HepG2 (cell line): ENCODE measurements around the gene ADAT3. TPM values are rescaled to one million over a fixed set of nuclear protein-coding genes. Genes with fewer than 3 reads are reported as not detected.

Experiments
- CENPT ChIP-seq: sonication (generic); formaldehyde crosslinking; IDR thresholded peaks from 2 replicates; pipeline ENCODE4 v1.8.0; 2022; ENCODE audit warnings: low read depth, mild to moderate bottlenecking, moderate library complexity, missing genetic modification reagents
- GPN1 ChIP-seq: sonication (generic); formaldehyde crosslinking; IDR thresholded peaks from 2 replicates; pipeline ENCODE4 v1.5.1; 2020; ENCODE audit warnings: missing genetic modification reagents, borderline replicate concordance
- KAT7 ChIP-seq: IDR thresholded peaks from 2 replicates; pipeline ENCODE4 v1.6.1; 2018; ENCODE audit warnings: borderline replicate concordance, missing compliant biosample characterization
- MED8 ChIP-seq: sonication (generic); formaldehyde crosslinking; IDR thresholded peaks from 2 replicates; pipeline ENCODE4 v1.8.1; 2023; ENCODE audit warnings: mild to moderate bottlenecking, missing genetic modification reagents; ENCODE audit not compliant: insufficient replicate concordance
- MTERF4 ChIP-seq: sonication (generic); formaldehyde crosslinking; IDR thresholded peaks from 2 replicates; pipeline ENCODE4 v1.8.0; 2023; ENCODE audit warnings: mild to moderate bottlenecking, missing genetic modification reagents
- NONO ChIP-seq, 2 experiments: fragments of 450-650 bp in 1 of 2; sonication (generic) in 1 of 2; formaldehyde crosslinking in 1 of 2; IDR thresholded peaks in 1 of 2; conservative IDR thresholded peaks in 1 of 2; 2 replicates each; pipeline versions ENCODE4 v1.6.1 to v1.8.0; 2017 to 2022; ENCODE audit warnings: mild to moderate bottlenecking in 1 of 2, missing genetic modification reagents in 1 of 2, moderate library complexity in 1 of 2
- PATZ1 ChIP-seq: sonication (generic); formaldehyde crosslinking; IDR thresholded peaks from 2 replicates; pipeline ENCODE4 v1.4.0; 2020; ENCODE audit warnings: missing genetic modification reagents
- SOX6 ChIP-seq, 2 experiments: fragments of 450-650 bp in 1 of 2; sonication (generic) in 1 of 2; formaldehyde crosslinking in 1 of 2; IDR thresholded peaks; 2 replicates each; pipeline versions ENCODE4 v1.4.0 to v1.6.1; 2017 to 2020; ENCODE audit warnings: antibody characterized with exemption in 1 of 2, mild to moderate bottlenecking in 1 of 2, missing genetic modification reagents in 1 of 2
- TAF1 ChIP-seq: sonication (generic); formaldehyde crosslinking; IDR thresholded peaks from 2 replicates; pipeline ENCODE4 v1.4.0; 2020; ENCODE audit warnings: missing genetic modification reagents
- TFDP2 ChIP-seq: sonication (generic); formaldehyde crosslinking; IDR thresholded peaks from 2 replicates; pipeline ENCODE4 v1.4.0; 2020; ENCODE audit warnings: missing genetic modification reagents
- YEATS4 ChIP-seq: sonication (generic); formaldehyde crosslinking; IDR thresholded peaks from 2 replicates; pipeline ENCODE4 v1.4.0; 2020; ENCODE audit warnings: missing genetic modification reagents, borderline replicate concordance
- ZBTB34 ChIP-seq: sonication (generic); formaldehyde crosslinking; IDR thresholded peaks from 2 replicates; pipeline ENCODE4 v1.8.0; 2022; ENCODE audit warnings: mild to moderate bottlenecking, missing genetic modification reagents
- ZFX ChIP-seq: sonication (generic); formaldehyde crosslinking; IDR thresholded peaks from 2 replicates; pipeline ENCODE4 v1.4.0; 2020; ENCODE audit warnings: mild to moderate bottlenecking, low read depth, missing genetic modification reagents, moderate library complexity
- ZNF274 ChIP-seq: sonication (generic); formaldehyde crosslinking; IDR thresholded peaks from 2 replicates; pipeline ENCODE4 v1.5.1; 2020; ENCODE audit warnings: mild to moderate bottlenecking, missing genetic modification reagents
- ZNF3 ChIP-seq: IDR thresholded peaks from 2 replicates; pipeline ENCODE4 v1.7.0; 2017; ENCODE audit warnings: inconsistent platforms
- ZNF468 ChIP-seq: sonication (generic); formaldehyde crosslinking; IDR thresholded peaks from 2 replicates; pipeline ENCODE4 v1.8.0; 2022; ENCODE audit warnings: mild to moderate bottlenecking, moderate library complexity, missing genetic modification reagents
- ZNF691 ChIP-seq: sonication (generic); formaldehyde crosslinking; IDR thresholded peaks from 2 replicates; pipeline ENCODE4 v1.4.0; 2020; ENCODE audit warnings: missing genetic modification reagents, low read depth, mild to moderate bottlenecking, borderline replicate concordance
- ZNF770 ChIP-seq: sonication (generic); formaldehyde crosslinking; IDR thresholded peaks from 2 replicates; pipeline ENCODE4 v1.5.0; 2020; ENCODE audit warnings: mild to moderate bottlenecking, missing genetic modification reagents
- polyA plus RNA-seq, 8 experiments: library from polyadenylated mRNA; depleted of rRNA in 3 of 8; stranded (reverse) in 7 of 8; unstranded in 1 of 8; fragments of >200 nt; fragmentation: Illumina TruSeq in 4 of 8; extraction: Trizol in 4 of 8; gene quantifications; 2 replicates each; pipeline versions ENCODE4 v1.2.1 to v1.2.3, GENCODE V29; 2011 to 2016; ENCODE audit warnings: low read depth in 4 of 8, missing spikeins in 1 of 8, mixed read lengths in 1 of 8; ENCODE audit not compliant: insufficient read depth in 1 of 8
- total RNA-seq, 5 experiments: library from RNA; depleted of rRNA; stranded (reverse); fragments of >200 nt; fragmentation: Illumina TruSeq; extraction: Trizol; gene quantifications; 2 replicates each; pipeline ENCODE4 v1.2.3, GENCODE V29; 2016; ENCODE audit warnings: low read depth in 1 of 5

Gene ADAT3
- total and polyA plus RNA-seq, 2 of the 13 experiments (the other 11 are each of a cell fraction or from before 2014, with no cell fraction given): 0.95 to 3.5 TPM

- TF ChIP-seq ZNF770 (CRISPR knock-in tag) (peak; percentile 100), GPN1 (CRISPR knock-in tag) (0 out of 2 replicates have a peak, but pooled peaks have one; percentile 33), CENPT (CRISPR knock-in tag) (0 out of 2 replicates have a peak, but pooled peaks have one; percentile 47), TAF1 (peak; percentile 50; the same call in 1 of the 2 replicates), ZNF691 (CRISPR knock-in tag) (0 out of 2 replicates have a peak, but pooled peaks have one; percentile 30), ZNF468 (no peak), SOX6 (IDR thresholded peaks at IDR 0.05) (no peak), SOX6 (CRISPR knock-in tag; IDR thresholded peaks at IDR 0.05) (peak; percentile 23; the same call in 1 of the 2 replicates), KAT7 (peak; percentile 71; the same call in 1 of the 2 replicates), PATZ1 (CRISPR knock-in tag) (peak; percentile 57; the same call in 1 of the 2 replicates), TFDP2 (CRISPR knock-in tag) (0 out of 2 replicates have a peak, but pooled peaks have one; percentile 34), YEATS4 (peak; percentile 47; the same call in 1 of the 2 replicates), NONO (IDR thresholded peaks at IDR 0.05) (no peak), NONO (CRISPR knock-in tag; conservative IDR thresholded peaks at IDR 0.05) (peak; percentile 77), MED8 (no peak), ZFX (CRISPR knock-in tag) (peak; percentile 75), MTERF4 (CRISPR knock-in tag) (no peak), ZNF3 (CRISPR knock-in tag) (no peak; the same call in 1 of the 2 replicates), ZBTB34 (CRISPR knock-in tag) (peak; percentile 71; the same call in 1 of the 2 replicates), ZNF274 (peak; percentile 34; the same call in 1 of the 2 replicates)
These were observed 2.6 kb downstream of the ADAT3 start (continued) for GRCh38 chr19:1907563-1908363.
